HG02981 (cell line): ENCODE data around the gene LGR6.
"Not testable (repeated sequence)": the region's sequence is repeated elsewhere in the genome, so short reads cannot be mapped to it uniquely, and the experiment has no call there.

Experiments used
- ATAC-seq: cut with Tn5 transposase; IDR thresholded peaks from one replicate; pipeline ENCODE4 v1.9.1; 2021; ENCODE audit warnings: mild to moderate bottlenecking, moderate library complexity; ENCODE audit not compliant: unreplicated experiment

Gene LGR6

DNA sequence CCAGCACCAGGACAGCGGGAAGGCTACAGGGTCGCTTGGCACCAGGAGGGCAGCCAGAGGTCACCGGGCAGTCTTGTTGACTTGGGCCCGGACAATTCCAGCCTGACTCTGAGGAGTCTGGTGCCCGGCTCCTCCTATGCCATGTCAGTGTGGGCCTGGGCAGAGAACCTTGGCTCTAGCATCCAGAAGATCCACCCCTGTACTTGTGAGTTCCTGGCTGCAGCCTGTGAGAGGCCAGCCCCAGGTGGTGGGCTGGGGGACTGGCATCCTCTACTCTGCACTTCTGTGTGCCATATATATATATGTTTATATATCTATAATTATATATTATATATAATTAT lies 21.6 kb upstream of the LGR6 start:
- ATAC-seq, result no peak

DNA sequence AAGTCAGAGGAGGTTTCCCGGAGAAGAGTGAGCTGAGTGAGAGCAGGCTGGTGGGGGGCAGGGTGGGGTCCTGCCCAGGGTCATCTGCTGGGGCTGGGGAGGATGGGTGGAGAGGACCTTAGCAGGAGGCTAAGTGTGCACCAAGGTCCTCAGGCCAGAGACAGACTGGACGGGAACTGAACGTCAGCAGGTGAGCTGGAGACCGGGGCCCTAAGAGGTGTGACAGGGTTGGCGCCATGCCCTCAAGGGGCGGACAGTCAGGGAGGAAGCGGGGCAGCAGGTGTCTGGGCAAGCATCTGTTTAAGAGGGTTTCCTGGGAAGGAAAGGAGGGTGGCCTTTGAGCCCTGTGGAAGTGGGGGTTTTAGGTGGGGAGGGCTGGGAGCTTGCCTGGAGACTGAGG lies 19.6 kb upstream of the LGR6 start:
- no peak for ATAC-seq

DNA sequence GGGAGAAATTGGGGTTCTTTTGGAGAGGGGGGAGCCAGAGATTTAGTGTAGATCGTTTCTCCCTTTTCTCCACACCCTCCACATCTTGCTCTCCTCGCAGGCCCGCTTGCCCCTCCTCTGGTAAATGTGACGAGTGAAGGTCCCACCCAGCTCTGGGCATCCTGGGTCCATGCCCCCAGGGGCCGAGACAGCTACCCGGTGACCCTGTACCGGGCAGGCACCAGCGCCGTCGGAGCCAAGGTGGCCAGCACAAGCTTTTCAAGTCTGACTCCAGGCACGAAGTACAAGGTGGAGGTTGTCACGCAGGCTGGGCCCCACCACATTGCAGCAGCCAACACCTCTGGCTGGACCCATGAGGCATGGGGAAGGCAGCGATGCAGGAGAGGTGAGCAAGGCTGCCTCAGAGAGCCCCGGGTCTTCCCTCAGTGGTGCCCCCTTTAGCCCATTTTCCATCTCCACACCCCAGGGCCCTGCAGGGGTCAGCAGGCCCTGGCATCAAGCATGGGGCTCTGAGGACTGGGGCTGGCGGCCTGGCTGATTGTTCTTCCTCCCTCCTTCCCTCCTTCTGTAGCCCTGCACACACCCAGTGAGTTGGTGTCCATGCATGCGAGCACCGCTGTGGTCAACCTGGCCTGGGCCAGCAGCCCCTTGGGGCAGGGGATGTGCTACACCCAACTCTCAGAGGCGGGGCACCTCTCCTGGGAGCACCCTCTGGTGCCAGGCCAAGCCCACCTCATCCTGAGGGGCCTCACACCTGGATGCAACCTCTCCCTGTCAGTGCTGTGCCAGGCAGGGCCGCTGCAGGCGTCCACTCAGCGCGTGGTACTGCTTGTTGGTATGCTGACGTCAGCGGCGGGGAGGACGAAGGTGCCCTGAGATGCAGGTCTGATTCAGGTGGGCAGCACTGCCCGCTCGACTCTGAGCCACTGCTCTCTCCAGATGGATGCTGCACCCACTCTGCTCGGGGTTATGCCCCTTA lies 16.4 kb upstream of the LGR6 start:
- ATAC-seq, result no peak

DNA sequence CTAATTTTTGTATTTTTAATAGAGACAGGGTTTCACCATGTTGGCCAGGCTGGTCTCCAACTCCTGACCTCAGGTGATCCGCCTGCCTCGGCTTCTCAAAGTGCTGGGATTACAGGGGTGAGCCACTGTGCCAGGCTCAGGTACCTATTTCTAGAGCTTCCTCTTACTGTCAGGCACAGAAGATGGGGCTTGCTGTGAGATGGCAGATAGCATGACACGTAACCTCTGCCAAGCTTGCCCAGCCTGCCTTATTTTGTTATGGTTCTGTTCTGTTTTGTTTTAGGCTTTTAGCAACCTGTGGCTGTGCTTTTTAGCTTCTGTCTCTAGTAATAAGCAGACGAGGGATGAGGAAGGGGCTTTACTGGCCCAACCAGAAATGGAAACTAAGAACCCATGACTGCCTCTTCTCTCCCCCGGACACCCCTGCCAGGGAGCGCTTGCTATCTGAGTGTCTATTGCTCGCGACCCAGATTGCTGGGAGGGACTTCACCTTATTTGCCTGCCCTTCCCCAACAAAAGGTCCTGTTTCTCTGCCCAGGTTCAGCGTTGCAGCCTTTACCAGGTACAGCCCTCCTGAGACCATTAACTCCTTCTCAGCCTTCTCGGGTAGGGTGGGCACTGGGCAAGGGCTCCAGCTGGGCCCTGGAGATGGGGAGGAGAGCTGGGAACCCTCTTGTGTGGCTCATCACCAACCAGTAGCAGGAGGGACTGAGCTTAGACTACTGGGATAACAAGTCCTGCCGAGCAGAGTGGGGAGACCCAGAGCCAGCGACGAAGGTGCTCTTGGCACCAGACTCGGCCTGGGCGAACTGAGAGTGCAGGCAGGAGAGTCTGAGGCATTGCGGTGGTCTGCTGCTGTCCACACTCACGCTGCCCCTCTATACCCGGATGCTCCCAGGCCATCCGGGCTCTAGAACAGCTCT lies 13.5 kb upstream of the LGR6 start:
- no peak for ATAC-seq

DNA sequence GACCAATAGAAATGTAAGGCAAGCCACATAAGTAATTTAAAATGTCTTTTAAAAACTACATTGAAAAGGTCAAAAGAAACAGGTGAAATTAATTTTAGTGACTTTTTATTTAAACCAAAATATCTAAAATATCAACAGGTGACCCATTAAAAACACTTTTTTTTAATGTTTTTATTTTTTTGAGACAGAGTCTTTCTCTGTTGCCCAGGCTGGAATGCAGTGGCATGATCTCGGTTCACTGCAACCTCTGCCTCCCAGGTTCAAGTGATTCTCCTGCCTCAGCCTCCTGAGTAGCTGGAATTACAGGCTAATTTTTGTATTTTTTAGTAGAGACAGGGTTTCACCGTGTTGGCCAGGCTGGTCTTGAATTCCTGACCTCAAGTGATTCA lies 12.9 kb upstream of the LGR6 start:
- not testable (repeated sequence) for ATAC-seq

DNA sequence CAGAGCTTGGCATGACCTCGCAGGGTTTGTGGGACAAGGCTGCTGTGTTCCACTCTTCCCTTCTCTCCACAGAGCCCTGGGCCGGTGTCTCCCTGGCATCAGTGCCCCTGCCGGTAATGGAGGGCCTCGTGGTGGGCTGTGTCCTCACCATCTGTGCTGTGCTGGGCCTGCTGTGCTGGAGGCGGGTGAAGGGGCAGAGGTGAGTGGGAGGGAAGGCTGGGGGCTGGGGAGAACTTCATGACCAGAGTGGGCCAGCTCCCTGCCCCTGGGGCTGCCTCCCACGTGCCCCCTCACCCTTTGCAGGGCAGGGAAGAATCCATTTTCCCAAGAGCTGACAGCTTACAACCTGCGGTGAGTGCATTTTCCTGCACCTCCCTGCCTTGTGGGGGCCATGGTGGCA lies 12.0 kb upstream of the LGR6 start:
- no peak for ATAC-seq

DNA sequence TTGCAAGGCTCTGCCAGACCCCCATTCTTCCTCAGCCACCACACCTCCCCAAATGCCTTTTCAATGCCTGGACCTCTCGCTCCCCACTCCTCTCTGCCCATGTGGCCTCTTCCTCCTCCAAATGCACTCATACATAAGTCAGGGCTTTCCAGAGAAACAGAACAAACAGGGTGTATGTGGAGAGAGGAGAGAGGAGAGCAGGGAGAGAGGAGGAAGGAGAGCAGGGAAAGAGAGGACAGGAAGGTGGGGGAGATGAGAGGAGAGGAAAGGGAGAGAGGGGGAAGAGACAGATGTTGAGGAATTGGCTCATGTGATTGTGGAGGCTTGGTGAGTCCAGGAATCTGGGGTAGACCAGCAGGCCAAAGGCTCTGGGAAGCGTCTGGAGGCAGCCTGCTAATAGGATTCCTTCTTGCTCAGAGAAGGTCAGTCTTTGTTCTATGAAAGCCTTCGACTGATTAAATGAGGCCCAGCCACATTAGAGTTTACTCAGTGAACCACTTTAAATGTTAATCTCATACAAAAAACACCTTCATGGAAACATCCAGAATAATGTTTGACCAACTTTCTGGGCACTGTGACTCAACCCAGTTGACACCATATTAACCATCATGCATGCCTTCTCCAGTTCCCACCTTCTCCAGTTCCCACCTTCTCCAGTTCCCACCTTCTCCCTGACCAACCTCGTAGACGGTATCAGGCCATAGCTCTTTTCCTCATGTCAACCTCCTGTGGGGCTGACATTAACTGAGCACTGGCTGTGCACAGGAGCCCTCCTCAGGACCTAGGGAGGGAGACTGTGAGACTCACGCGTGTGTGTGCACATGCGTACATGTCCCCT lies 11.3 kb upstream of the LGR6 start:
- ATAC-seq, result no peak

DNA sequence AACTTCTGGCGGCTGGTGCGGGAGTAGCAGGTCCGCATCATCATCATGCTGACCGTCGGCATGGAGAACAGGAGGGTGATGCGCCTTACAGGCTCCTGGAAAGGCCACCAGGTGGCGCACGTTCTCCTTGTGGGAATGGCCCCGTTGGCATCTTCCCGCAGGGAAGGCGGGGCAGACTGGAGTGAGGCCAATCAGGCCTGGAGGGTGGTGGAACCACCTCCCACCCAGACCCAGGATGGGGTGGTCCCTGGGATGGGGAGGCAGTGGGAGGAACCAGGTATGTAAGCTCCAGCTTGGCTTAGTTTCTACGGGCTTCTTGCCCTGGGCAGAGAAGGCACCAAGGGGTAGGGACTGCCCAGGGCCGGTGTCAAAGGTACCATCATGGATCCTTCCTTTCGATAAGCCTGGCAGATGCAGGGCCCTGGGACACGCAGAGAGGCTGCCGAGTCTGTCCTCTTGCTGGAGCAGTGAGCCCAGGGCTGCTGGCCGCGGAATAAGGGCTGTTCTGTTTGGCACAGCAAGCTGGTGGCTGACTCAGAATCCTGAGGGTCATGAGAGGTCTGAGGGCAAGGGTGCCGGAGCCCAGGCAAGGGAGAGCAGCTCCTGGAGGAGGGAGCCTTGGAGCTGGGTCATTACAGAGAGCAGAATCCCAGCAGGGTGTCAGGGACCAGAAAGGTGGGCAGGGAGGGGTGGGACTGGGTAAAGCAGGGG lies 8.7 kb upstream of the LGR6 start:
- peak; percentile 59 for ATAC-seq

DNA sequence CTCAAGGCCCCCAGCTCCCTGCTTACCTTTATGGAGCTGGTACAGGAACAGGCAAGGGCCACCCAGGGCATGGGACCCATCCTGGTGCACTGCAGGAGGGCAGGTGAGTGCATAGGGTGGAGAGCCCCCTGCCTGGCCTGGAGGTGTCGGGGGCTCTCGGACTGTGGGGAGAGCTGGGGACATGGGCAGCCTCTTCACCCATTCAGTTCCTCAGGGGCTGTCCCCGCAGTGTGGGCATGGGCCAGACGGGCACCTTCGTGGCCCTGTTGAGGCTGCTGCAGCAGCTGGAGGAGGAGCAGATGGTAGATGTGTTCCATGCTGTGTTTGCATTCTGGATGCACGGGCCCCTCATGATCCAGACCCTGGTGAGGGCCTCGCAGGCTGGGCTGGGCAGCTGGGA lies 7.3 kb upstream of the LGR6 start:
- no peak for ATAC-seq

DNA sequence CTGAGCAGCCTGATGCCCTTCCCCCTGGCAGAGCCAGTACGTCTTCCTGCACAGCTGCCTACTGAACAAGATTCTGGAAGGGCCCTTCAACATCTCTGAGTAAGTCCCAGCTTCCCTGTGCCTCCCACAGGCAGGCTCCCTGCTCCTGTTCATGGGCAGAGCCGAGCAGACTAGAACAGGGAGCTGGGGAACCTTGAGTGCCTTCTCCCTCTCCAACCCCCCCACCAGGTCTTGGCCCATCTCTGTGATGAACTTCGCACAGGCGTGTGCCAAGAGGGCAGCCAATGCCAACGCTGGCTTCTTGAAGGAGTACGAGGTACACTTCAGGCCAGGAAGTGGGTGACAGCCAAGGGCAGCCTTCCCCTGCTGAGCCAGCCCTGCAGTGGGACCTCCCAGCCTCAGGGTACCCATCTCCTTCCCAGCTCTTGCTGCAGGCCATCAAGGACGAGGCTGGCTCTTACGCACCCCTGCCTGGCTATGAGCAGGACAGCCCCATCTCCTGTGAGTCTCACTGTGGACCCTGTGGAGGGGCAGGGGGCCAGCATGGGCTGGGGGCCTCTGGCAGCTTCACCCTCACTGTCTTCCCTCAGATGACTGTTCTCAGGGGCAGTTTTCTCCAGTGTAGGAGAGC lies 6.4 kb upstream of the LGR6 start:
- no peak for ATAC-seq

DNA sequence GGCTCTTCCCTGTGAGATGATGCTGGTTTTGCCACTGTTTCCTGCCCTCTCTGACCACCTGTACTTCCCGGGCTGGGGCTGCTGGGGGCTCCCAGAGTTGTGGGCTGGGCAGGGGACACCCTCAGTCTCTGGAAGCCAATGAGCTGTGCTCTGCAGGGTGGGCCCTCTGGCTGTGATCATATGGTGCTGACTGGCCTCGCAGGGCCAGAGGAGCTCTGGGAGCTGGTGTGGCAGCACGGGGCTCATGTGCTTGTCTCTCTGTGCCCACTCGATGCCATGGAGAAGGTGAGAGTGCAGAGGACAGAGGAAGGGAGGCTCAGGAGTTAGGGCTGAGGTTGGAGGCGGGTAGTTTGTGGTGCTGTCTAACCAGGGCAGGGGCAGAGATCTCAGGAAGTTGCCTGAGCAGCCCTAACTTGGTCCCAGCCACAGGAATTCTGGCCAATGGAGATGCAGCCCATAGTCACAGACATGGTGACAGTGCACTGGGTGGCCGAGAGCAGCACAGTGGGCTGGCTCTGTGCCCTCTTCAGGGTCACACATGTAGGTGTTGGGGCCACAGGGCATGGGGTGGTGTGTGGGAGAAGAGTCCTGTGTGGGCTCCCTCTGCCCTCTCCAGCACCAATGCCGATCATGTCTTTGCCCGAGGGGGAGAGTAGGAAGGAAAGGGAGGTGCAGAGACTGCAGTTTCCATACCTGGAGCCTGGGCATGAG lies 5.7 kb upstream of the LGR6 start:
- ATAC-seq, result no peak

DNA sequence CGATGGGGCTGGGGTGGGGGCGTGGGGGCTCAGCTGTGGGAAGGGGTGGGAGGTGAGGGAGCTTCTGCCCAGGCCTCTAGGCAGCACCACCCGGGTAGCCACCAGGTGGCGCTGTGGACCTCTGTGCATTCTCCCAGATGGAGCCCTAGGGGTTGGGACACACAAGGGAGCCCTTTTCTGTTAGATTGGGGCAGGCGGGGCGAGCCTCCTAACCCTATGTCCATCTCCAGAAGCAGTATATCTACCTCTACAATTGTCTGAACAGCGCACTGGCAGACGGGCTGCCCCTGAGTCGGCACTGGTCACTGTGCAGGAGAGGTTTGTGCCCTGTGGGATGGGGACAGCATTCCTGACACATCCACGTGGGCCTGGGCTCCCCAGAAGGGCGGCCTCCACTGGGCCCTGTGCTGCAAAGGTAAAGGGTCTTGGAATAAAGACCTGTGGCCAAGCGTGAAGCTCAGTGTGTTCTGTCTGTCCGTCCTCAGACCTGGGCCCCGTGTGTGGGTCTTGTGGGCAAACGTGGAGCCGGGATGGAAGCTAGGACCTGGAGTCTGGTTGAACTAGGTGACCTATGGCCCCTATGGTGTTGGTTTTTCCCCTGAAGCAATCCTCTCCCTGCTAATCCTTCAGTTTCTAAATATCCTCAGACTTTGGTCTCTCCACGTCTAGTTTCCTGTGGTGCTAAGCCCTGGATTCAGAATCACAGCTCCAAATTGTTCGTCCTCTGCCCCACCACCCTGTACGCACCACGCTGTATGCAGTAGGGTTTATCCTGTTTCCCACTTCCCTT lies 4.4 kb upstream of the LGR6 start:
- ATAC-seq, result no peak

DNA sequence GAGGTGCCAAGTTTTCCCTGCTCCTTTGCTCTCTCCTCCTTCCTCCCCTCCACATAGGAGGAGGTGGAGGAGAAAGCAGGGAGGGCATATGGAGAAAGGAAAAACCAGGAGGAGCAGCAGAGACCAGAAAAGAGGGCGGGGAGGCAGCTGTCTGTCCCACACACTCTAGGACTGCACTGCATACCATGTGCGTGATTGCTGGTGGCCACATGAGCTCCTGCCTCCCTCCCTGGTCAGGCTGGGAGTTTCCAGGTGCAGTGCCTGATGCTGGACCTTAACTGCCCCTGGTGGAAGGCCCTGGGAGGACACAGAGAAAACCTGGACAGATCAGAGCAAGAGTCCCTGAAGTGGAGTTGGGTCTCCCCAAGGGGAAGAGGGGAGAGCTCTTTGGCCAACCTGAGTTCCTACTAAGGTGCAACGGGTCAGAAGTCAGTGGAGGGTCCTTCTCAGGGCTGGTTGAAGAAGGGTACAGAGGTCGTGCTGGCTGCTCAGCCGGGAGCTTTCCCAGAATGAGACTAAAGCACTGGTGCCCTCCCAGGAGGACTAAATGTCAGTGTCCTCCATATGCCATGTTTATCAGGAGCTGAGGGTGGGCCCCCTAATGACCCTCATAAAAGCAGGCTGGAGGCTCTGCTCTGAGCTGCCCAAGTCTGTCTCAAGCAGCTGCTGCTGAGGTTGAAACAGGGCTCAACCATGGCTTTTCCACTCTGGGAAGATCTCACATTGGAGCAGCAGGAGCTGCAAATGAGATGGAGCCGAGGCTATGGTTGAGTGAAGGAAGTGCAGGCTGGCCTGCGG lies 3.5 kb upstream of the LGR6 start:
- ATAC-seq, result no peak

DNA sequence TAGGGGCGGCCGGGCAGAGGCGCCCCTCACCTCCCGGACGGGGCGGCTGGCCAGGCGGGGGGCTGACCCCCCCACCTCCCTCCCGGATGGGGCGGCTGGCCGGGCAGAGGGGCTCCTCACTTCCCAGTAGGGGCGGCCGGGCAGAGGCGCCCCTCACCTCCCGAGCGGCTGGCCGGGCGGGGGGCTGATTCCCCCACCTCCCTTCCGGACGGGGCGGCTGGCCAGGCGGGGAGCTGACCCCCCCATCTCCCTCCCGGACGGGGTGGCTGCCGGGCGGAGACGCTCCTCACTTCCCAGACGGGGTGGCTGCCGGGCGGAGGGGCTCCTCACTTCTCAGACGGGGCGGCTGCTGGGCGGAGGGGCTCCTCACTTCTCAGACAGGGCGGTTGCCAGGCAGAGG lies 2.2 kb upstream of the LGR6 start:
- ATAC-seq, result not testable (repeated sequence)

DNA sequence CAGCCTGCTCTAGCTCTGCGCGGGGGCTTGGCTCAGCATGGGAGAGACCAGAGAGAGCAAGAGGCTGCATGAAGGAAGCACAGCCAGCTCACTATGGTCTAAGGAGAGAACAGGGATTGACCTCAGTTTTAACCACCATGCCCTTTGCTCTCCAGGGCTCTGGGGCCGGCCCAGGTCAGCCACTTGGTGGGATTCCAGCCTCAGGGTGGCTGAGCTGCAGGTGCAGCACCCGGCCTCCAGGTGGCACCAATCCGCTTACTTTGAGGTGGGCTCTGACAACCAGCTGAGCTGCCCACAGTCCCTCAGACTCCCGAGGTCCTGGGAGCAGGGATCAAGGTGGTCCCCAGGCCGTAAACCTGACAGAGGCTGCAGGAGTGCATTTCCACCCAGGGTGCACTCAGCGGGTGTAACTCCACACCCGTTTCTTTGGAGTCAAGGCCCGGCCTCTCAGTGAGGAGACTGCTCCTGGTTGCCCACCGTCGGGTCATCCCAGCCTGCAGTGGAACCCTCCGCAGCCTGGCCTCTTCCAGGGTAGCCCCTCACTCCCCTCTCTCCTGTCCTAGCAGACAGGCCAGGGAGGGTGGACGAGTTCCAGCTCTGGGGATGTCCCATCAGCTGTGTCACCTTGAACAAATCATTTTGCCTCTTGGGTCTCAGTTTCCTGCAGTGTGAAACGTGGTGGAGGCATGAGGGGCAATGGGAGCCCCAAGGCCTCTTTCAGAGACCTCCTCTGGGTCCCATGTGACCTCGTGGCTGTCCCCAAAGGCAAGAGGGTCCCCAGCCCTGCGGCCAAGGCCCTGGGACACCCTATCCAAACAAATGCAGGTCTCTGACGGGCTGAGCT lies 607 bp upstream of the LGR6 start:
- no peak for ATAC-seq

DNA sequence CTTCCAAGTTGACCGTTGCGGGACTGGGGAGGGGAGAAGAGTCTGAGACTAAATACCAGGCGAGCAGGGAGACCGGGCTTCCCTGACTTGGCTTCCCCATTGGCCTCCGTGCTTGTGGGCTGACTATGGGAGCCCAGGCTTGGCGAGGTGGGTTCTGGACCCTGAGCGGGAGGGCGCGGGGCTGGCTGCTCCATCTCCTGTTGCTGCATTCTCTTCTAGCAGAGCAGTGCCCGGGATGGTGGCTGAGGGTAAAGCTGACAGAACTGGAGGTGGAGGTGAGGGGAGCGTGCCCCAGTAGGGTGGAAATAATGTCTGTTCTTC lies 689 bp downstream of the LGR6 start:
- no peak for ATAC-seq
